Spleen (tissue), 11 donors: Measurements from ENCODE around the gene GRM2. TPM values are rescaled to one million over a fixed set of nuclear protein-coding genes. Genes with fewer than 3 reads are reported as not detected.

Source experiments
- DNase-seq: peaks from one replicate; pipeline ENCODE4 v3.0.0-alpha.2; 2020
- H3K27ac ChIP-seq, 8 donors: fragments of 200-600 bp; sonication (generic) in 7 of 8; 1 replicate in 4 of 8; 2 replicates in 4 of 8; pipeline versions ENCODE4 v1.5.0 to v1.8.0; 2016 to 2021; ENCODE audit warnings: inconsistent platforms in 4 of 8, mild to moderate bottlenecking in 4 of 8, moderate library complexity in 1 of 8
- H3K27me3 ChIP-seq, 7 donors: fragments of 200-600 bp; sonication (generic) in 6 of 7; replicated peaks in 1 of 7; 1 replicate in 4 of 7; 2 replicates in 3 of 7; pipeline versions ENCODE4 v1.5.0 to v1.8.0; 2016 to 2021; ENCODE audit warnings: inconsistent platforms in 3 of 7, mild to moderate bottlenecking in 1 of 7
- H3K36me3 ChIP-seq, 6 donors: fragments of 200-600 bp; sonication (generic) in 5 of 6; 1 replicate in 4 of 6; 2 replicates in 2 of 6; pipeline versions ENCODE4 v1.5.0 to v1.8.0; 2016 to 2021; ENCODE audit warnings: inconsistent platforms in 2 of 6
- H3K4me1 ChIP-seq, 6 donors: fragments of 200-600 bp; sonication (generic) in 5 of 6; 1 replicate in 3 of 6; 2 replicates in 3 of 6; pipeline versions ENCODE4 v1.5.0 to v1.8.0; 2016 to 2021; ENCODE audit warnings: inconsistent platforms in 3 of 6
- H3K4me3 ChIP-seq, 8 donors: fragments of 200-600 bp; sonication (generic) in 7 of 8; 1 replicate in 4 of 8; 2 replicates in 4 of 8; pipeline versions ENCODE4 v1.5.0 to v1.8.0; 2016 to 2021; ENCODE audit warnings: inconsistent platforms in 4 of 8, mild to moderate bottlenecking in 4 of 8, moderate library complexity in 2 of 8
- H3K9me3 ChIP-seq, 8 donors: fragments of 200-600 bp; sonication (generic) in 7 of 8; 1 replicate in 4 of 8; 2 replicates in 4 of 8; pipeline versions ENCODE4 v1.5.0 to v1.8.0; 2016 to 2021; ENCODE audit warnings: inconsistent platforms in 4 of 8
- POLR2A ChIP-seq, 3 donors: fragments of 450-650 bp; IDR thresholded peaks; one replicate each; pipeline ENCODE4 v1.5.1; 2017; ENCODE audit warnings: antibody characterized with exemption in 3 of 3, mild to moderate bottlenecking in 1 of 3
- POLR2AphosphoS5 ChIP-seq, 3 donors: sonication (generic); formaldehyde crosslinking; IDR thresholded peaks; one replicate each; pipeline ENCODE4 v1.5.1; 2017; ENCODE audit warnings: antibody characterized with exemption in 3 of 3
- WGBS, 5 donors: extraction: QIAGEN DNeasy Blood & Tissue Kit in 3 of 5; methylation state at CpG; one replicate each; pipeline versions ENCODE4 v1.1.5 to v1.1.7; 2013 to 2018; 5-methylcytosine and 5-hydroxymethylcytosine counted together
- intact Hi-C: fragments of 100-400 bp; cut with DNase I; formaldehyde crosslinking; loops from one replicate; pipeline ENCODE4 v1.15.0; 2023; ENCODE audit warnings: low total_unique reads
- polyA plus RNA-seq, 3 donors: library from polyadenylated mRNA; stranded (reverse); fragments of 200-250 nt; gene quantifications; one replicate each; pipeline ENCODE4 v1.2.1, GENCODE V29; 2013
- total RNA-seq, 7 donors: library from RNA; depleted of rRNA in 3 of 7; stranded (reverse); fragments of >200 nt in 3 of 7; fragmentation: NEBNext Ultra II Directional in 4 of 7; extraction: Animal tissue kit (Norgen Biotek cat#: 25700) in 4 of 7; gene quantifications; one replicate each; pipeline versions ENCODE4 v1.1.0 to v1.2.1, GENCODE V29; 2016 to 2021
- TF ChIP-seq, protein P1 (sequence below), 11 experiments: fragments of 200-600 bp in 7 of 11; fragments of 450-650 bp in 4 of 11; sonication (generic) in 4 of 11; IDR thresholded peaks in 8 of 11; conservative IDR thresholded peaks in 3 of 11; 1 replicate in 7 of 11; 2 replicates in 4 of 11; pipeline versions ENCODE4 v1.4.0 to v1.8.0; 2016 to 2021; ENCODE audit warnings: antibody characterized with exemption in 11 of 11, inconsistent platforms in 4 of 11, mild to moderate bottlenecking in 1 of 11
- donor health status: healthy with polysubstance abuse.
- donor health status: DM: no; HTN: no; CAD: no; lungs with moderate emphysema.
- donor health status: DM: no; HTN: no; CAD: no.
- donor health status: Bipolar disorder and iron deficiency.
- donor health status: healthy.
- donor health status: DM: no; HTN: no; CAD: no.
- donor health status: DM: yes; HTN: yes; CAD: no.

The GRM2 gene
- total and polyA plus RNA-seq, 10 donors = 0.17 to 2.7 (median 1.4) TPM

DNA sequence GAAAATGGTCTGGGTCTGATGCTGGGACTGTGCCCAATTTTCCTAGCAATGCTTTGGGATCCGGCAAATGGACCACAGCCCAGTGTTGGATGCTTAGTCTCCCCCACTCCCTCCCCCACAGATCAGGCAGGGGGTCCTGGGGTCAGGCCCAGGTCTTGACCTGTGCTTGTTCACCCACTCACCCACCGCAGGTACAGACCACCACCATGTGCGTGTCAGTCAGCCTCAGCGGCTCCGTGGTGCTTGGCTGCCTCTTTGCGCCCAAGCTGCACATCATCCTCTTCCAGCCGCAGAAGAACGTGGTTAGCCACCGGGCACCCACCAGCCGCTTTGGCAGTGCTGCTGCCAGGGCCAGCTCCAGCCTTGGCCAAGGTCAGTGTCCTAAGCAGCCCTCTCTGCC lies 10.6 kb downstream of the GRM2 start:
- no peaks in the 10 kb centered on the region for H3K9me3 ChIP-seq
- H3K27me3 ChIP-seq = no peaks in the 10 kb centered on the region
- H3K36me3 ChIP-seq = no peaks in the 10 kb centered on the region
- no peak overlapping the region for H3K4me3 ChIP-seq
- intact Hi-C loops = loop anchor here (10.0 kb wide), 1 partner anchor 87 kb away; no protein-coding TSS in a partner anchor
- TF ChIP-seq POLR2A (IDR thresholded peaks at IDR 0.05) (no peak), POLR2AphosphoS5 (IDR thresholded peaks at IDR 0.05) (no peak)
- TF ChIP-seq, protein P1, sequence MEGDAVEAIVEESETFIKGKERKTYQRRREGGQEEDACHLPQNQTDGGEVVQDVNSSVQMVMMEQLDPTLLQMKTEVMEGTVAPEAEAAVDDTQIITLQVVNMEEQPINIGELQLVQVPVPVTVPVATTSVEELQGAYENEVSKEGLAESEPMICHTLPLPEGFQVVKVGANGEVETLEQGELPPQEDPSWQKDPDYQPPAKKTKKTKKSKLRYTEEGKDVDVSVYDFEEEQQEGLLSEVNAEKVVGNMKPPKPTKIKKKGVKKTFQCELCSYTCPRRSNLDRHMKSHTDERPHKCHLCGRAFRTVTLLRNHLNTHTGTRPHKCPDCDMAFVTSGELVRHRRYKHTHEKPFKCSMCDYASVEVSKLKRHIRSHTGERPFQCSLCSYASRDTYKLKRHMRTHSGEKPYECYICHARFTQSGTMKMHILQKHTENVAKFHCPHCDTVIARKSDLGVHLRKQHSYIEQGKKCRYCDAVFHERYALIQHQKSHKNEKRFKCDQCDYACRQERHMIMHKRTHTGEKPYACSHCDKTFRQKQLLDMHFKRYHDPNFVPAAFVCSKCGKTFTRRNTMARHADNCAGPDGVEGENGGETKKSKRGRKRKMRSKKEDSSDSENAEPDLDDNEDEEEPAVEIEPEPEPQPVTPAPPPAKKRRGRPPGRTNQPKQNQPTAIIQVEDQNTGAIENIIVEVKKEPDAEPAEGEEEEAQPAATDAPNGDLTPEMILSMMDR (IDR thresholded peaks at IDR 0.05 in 8 of 11, conservative IDR thresholded peaks at IDR 0.05 in 3 of 11) = no peak
- DNase-seq = no peak
- WGBS, 5 donors = 81 to 91% (median 82%) methylated on average over 9 to 10 of the region's 10 CpGs
- H3K4me1 ChIP-seq = peaks cover 0 to 22% (median 11%) of the 10 kb centered on the region in 6 donors
- no peak overlapping the region for H3K27ac ChIP-seq

DNA sequence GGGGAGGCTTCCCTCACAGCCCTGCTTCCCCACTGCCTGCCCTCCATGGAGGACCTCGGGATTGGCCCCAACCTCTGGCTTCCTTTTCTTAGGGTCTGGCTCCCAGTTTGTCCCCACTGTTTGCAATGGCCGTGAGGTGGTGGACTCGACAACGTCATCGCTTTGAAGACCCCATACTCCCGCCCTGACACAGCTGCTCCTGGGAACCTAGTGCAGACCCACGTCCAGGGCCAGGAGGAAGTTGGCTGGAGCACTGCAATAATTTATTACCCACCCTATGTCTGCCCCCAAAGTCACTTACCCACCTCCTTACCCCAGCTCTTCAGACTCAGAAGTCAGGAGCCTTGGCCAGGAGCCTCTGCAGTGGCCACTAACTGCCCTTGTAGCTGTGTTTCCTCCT lies 11.1 kb downstream of the GRM2 start:
- Histone ChIP-seq H3K4me1 (peaks cover 0 to 22% (median 11%) of the 10 kb centered on the region in 6 donors), H3K27ac (no peak overlapping the region), H3K36me3 (no peaks in the 10 kb centered on the region), H3K4me3 (no peak overlapping the region), H3K9me3 (no peaks in the 10 kb centered on the region), H3K27me3 (no peaks in the 10 kb centered on the region)
- 66 to 78% (median 70%) methylated on average over 7 of the region's 7 CpGs for WGBS, 5 donors
- TF ChIP-seq, protein P1 (IDR thresholded peaks at IDR 0.05 in 8 of 11, conservative IDR thresholded peaks at IDR 0.05 in 3 of 11) = no peak
- TF ChIP-seq POLR2AphosphoS5 (IDR thresholded peaks at IDR 0.05) (no peak), POLR2A (IDR thresholded peaks at IDR 0.05) (no peak)
- DNase-seq = no peak
- intact Hi-C loops = loop anchor here (10.0 kb wide), 1 partner anchor 87 kb away; no protein-coding TSS in a partner anchor

DNA sequence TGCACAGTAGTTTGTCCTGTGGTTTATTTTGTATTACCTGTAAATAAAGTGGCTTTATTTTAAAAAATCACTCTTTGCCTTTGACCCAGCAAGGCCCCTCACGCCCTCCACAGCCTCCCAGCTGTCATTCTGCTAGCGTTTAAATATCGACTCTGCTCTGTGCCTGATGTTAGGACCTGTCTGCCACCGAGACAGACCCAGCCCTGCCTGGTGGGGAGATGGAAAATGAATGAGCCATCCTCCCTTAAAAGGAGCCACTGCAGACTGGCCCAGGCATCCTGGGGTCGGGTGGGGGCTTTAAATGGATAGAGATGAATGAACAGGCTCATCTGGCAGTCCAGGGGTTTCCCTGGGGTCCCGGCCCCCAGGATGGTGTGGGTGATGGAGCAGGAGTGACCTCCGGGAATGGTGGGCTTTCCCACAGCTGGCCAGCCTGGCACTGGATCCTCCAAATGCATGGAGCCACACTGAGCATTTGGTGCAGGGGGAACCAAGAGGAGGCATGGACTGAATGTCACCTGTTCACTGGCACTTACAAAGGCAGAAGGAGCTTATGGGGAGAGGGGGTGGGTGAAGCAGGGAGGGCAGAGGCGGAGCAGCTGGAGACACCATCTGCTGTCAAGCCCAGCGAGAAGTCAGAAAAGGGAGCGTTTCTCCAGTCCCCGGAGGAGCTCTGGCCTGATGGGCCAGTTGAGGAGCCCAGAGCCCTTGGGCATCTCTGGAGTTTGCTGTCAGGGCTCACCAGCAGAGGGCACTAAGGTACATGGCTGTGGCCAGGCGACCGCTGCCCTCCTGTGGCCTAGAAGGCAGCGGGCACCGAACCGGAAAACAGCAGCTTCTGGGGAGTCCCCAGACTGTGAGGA lies 11.9 kb downstream of the GRM2 start:
- 44 to 51% (median 49%) methylated on average over 16 of the region's 16 CpGs for WGBS, 5 donors
- TF ChIP-seq, protein P1 (IDR thresholded peaks at IDR 0.05 in 8 of 11, conservative IDR thresholded peaks at IDR 0.05 in 3 of 11) = peak in 10 of 11 experiments; percentile 46 to 72 (median 66)
- TF ChIP-seq POLR2A (IDR thresholded peaks at IDR 0.05) (no peak), POLR2AphosphoS5 (IDR thresholded peaks at IDR 0.05) (peak in 2 of 3 donors; percentile 14 to 48)
- Histone ChIP-seq H3K36me3 (no peaks in the 10 kb centered on the region), H3K9me3 (no peaks in the 10 kb centered on the region), H3K4me3 (no peak overlapping the region), H3K27me3 (no peaks in the 10 kb centered on the region), H3K27ac (no peak overlapping the region), H3K4me1 (peaks cover 0 to 22% (median 11%) of the 10 kb centered on the region in 6 donors)
- intact Hi-C loops = loop anchor here (10.0 kb wide), 1 partner anchor 86 kb away; no protein-coding TSS in a partner anchor
- no peak for DNase-seq

DNA sequence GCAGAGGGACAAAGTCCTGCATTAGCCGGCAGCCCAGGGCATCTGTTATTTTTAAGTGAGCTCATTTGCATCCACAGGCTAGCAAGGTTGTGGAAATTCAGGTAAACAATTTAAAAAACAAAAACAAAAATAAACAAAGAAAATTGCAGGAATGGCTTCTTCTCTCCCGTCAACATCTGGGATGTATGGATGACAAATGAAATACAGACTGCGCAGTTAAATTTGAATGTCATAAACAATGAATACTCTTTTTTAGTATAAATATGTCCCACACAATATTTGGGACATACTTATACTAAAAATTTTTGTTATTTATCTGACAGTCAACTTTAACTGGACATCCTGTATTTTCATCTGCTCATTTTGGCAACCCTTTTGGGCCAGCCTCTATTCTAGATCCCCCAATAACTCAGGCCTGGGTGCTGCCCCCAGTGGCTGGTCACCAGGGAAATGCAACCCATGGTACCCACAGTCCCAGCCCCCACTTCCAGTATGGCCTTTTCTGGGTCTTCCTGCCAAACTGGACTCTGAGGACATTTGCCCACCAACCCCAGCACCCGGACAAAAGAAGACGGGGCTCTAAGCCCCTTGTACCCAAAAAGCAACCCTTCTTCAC lies 12.7 kb downstream of the GRM2 start:
- H3K27ac ChIP-seq = no peak overlapping the region
- TF ChIP-seq, protein P1 (IDR thresholded peaks at IDR 0.05 in 8 of 11, conservative IDR thresholded peaks at IDR 0.05 in 3 of 11) = peak in 1 of 11 experiments; percentile 6
- no peak for TF ChIP-seq POLR2AphosphoS5 (IDR thresholded peaks at IDR 0.05)
- no peaks in the 10 kb centered on the region for H3K9me3 ChIP-seq
- H3K27me3 ChIP-seq = no peaks in the 10 kb centered on the region
- 72 to 79% (median 77%) methylated on average over 5 of the region's 5 CpGs for WGBS, 5 donors
- H3K36me3 ChIP-seq = no peaks in the 10 kb centered on the region
- H3K4me3 ChIP-seq = no peak overlapping the region
- DNase-seq = no peak
- H3K4me1 ChIP-seq = peaks cover 0 to 22% (median 11%) of the 10 kb centered on the region in 6 donors
- intact Hi-C loops = loop anchor here (10.0 kb wide), 1 partner anchor 85 kb away; no protein-coding TSS in a partner anchor
